Karpas-422 (cell line): ENCODE results near the gene FMR1. TPM values are rescaled to one million over a fixed set of nuclear protein-coding genes. Genes with fewer than 3 reads are reported as not detected.

Experiments
- DNase-seq: peaks from one replicate; pipeline ENCODE4 v3.0.0-alpha.2; 2015
- H2AFZ ChIP-seq: fragments of 200-600 bp; sonication (generic); 2 replicates; pipeline ENCODE4 v1.6.1; 2014; ENCODE audit warnings: antibody characterized with exemption, low read length, mixed read lengths
- H3K27ac ChIP-seq: fragments of 200-600 bp; sonication (generic); 2 replicates; pipeline ENCODE4 v1.5.1; 2014; ENCODE audit warnings: mild to moderate bottlenecking, low read length, moderate library complexity
- H3K27me3 ChIP-seq: fragments of 200-600 bp; sonication (generic); 2 replicates; pipeline ENCODE4 v1.6.1; 2014; ENCODE audit warnings: low read length, mixed read lengths
- H3K36me3 ChIP-seq: fragments of 200-600 bp; sonication (generic); 2 replicates; pipeline ENCODE4 v1.6.1; 2014; ENCODE audit warnings: low read length, mixed read lengths; ENCODE audit not compliant: insufficient read depth
- H3K4me1 ChIP-seq: fragments of 200-600 bp; sonication (generic); 2 replicates; pipeline ENCODE4 v1.6.1; 2014; ENCODE audit warnings: mild to moderate bottlenecking, low read length, mixed read lengths
- H3K4me2 ChIP-seq: fragments of 200-600 bp; sonication (generic); 2 replicates; pipeline ENCODE4 v1.6.1; 2014; ENCODE audit warnings: low read length, low read depth, mild to moderate bottlenecking; ENCODE audit not compliant: poor library complexity, severe bottlenecking
- H3K4me3 ChIP-seq: fragments of 200-600 bp; sonication (generic); 2 replicates; pipeline ENCODE4 v1.5.1; 2014; ENCODE audit warnings: mild to moderate bottlenecking, antibody characterized with exemption, low read length, mixed read lengths
- H3K79me2 ChIP-seq: fragments of 200-600 bp; sonication (generic); 2 replicates; pipeline ENCODE4 v1.6.1; 2014; ENCODE audit warnings: mild to moderate bottlenecking, low read length, mixed read lengths
- H3K9ac ChIP-seq: fragments of 200-600 bp; sonication (generic); 2 replicates; pipeline ENCODE4 v1.6.0; 2014; ENCODE audit warnings: low read length
- H3K9me2 ChIP-seq: fragments of 200-600 bp; sonication (generic), shearing (Covaris generic); replicated peaks from 2 replicates; pipeline ENCODE4 v1.6.0; 2014; ENCODE audit warnings: mild to moderate bottlenecking, low read length, moderate library complexity; ENCODE audit not compliant: insufficient read depth
- H3K9me3 ChIP-seq: fragments of 300-700, 200-600 bp; sonication (generic); 2 replicates; pipeline ENCODE4 v1.6.1; 2014; ENCODE audit warnings: low read length, mixed read lengths
- H4K20me1 ChIP-seq: fragments of 200-600 bp; sonication (generic); 2 replicates; pipeline ENCODE4 v1.6.1; 2014; ENCODE audit warnings: mild to moderate bottlenecking, antibody characterized with exemption, low read length, low read depth; ENCODE audit not compliant: insufficient read depth
- total RNA-seq: library from RNA; depleted of rRNA; stranded (reverse); fragments of >200 nt; shearing (Covaris generic); gene quantifications from 2 replicates; pipeline ENCODE4 v1.2.3, GENCODE V29; 2014; ENCODE audit warnings: low replicate concordance

FMR1 gene
- total RNA-seq, 1 experiment from 2014 or later: 36.6 TPM

DNA sequence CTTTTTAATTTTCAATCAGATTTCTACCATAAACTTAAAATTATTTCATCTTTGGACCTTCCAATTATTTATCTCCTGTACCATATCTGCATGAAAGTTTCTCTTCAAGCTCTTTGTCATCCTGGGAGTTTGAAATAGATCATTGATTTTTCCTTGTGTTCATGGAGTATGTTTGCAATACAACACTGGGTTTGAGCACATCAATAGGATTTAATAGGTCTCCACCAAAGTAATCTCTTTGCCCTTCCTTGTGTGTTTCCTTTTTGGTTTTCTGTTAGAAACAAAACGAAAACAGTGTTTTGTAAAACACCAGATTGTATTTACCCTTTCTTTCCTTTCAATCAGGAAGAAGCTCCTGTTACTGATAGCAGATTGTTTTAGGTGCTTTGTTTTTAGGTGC is 11.9 kb downstream of the FMR1 start:
- H3K4me2 ChIP-seq: no peak overlapping the region
- H3K9ac ChIP-seq: no peak overlapping the region
- no peaks in the 10 kb centered on the region for H3K36me3 ChIP-seq
- H3K4me1 ChIP-seq: no peaks in the 10 kb centered on the region; the same call in 1 of the 2 replicates
- H3K79me2 ChIP-seq: peaks cover 70% of the 10 kb centered on the region
- H3K9me3 ChIP-seq: no peaks in the 10 kb centered on the region
- no peak overlapping the region for H3K4me3 ChIP-seq
- H3K9me2 ChIP-seq: no peaks in the 10 kb centered on the region
- no peak overlapping the region for H3K27ac ChIP-seq
- H4K20me1 ChIP-seq: no peaks in the 10 kb centered on the region
- no peak for DNase-seq
- H2AFZ ChIP-seq: no peak overlapping the region
- H3K27me3 ChIP-seq: no peaks in the 10 kb centered on the region

DNA sequence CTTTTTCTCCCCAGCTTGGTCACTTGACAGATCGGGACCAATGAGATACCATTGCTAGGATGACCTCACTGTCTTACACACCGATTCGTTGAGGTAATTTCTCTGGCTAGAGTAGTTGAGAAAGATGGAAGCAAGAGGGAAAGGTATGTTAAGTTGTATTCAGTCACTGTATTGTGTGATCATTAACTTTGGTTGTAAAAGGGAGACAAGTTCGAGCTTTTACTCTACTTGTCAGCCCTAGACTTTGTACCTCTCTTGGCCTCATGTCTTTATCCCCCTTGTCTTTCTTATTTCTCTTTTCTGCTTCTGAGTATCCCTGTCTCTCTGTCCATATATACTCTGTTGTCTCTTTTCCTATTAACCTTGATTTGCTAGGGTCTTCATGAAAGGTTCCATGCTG is 15.5 kb downstream of the FMR1 start:
- Histone ChIP-seq H3K9me2 (no peaks in the 10 kb centered on the region), H3K9me3 (no peaks in the 10 kb centered on the region), H3K79me2 (peaks cover 35% of the 10 kb centered on the region), H3K4me1 (no peaks in the 10 kb centered on the region), H3K27ac (no peak overlapping the region), H3K9ac (no peak overlapping the region), H2AFZ (no peak overlapping the region), H4K20me1 (no peaks in the 10 kb centered on the region), H3K27me3 (no peaks in the 10 kb centered on the region), H3K4me3 (no peak overlapping the region), H3K4me2 (no peak overlapping the region), H3K36me3 (peaks cover 5% of the 10 kb centered on the region; the same call in 1 of the 2 replicates)
- no peak for DNase-seq

DNA sequence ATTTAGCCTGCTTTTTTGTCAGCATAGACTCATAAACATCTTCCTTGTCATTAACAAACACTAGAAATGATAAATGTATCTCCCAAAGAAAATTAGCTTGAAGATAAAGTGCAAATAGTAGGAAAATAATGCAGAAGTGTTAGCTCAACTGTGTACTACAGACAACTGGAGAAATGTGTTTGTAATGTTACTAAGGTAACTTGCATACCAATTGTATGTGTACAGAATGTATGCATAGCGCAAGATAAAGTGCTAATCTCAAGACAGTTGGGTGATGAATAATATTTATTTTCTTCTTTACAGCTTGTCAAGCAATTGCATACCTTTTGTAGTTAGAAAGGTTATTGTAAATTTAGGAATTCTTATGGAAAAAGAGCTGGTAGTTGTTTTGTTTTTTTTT is 22.1 kb downstream of the FMR1 start:
- no peak overlapping the region for H3K4me3 ChIP-seq
- H3K4me1 ChIP-seq: no peaks in the 10 kb centered on the region
- no peak for DNase-seq
- H3K9me3 ChIP-seq: no peaks in the 10 kb centered on the region
- H2AFZ ChIP-seq: no peak overlapping the region
- no peak overlapping the region for H3K9ac ChIP-seq
- H3K4me2 ChIP-seq: no peak overlapping the region
- H3K79me2 ChIP-seq: no peaks in the 10 kb centered on the region
- no peaks in the 10 kb centered on the region for H4K20me1 ChIP-seq
- no peaks in the 10 kb centered on the region for H3K9me2 ChIP-seq
- H3K36me3 ChIP-seq: peaks cover 20% of the 10 kb centered on the region; the same call in 1 of the 2 replicates
- no peak overlapping the region for H3K27ac ChIP-seq
- no peaks in the 10 kb centered on the region for H3K27me3 ChIP-seq

DNA sequence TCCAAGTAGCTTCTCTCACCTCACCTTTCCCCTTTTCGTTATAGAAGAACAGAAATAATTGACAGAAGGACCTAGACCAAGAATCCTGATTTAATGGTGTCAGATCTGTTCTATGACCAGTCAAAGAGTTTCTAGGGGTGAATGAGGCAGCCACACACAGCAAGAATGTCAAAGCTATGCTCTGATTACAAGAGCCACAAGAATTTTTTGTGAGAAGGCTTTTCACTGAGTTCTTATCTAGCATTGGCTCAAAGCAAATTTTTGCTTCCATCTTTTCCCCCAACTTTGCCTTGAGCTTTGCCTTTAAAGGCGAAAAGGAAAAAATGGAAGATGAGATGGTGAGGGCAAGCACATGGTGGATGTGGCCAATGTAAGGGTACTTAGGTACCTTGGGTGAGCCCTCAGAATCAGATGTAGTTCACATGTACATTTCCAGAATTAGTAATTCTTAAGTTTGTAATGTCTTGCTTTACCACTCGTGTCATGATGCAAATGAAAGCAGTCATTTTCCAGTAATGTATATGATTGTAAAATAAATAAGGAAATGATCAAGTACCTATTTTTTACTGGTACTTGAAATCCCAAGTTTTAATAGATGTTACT is 23.5 kb downstream of the FMR1 start:
- Histone ChIP-seq H3K79me2 (no peaks in the 10 kb centered on the region), H3K27ac (no peak overlapping the region), H3K9me3 (no peaks in the 10 kb centered on the region), H3K27me3 (no peaks in the 10 kb centered on the region), H2AFZ (no peak overlapping the region), H3K36me3 (peaks cover 18% of the 10 kb centered on the region; the same call in 1 of the 2 replicates), H3K9me2 (no peaks in the 10 kb centered on the region), H3K4me1 (no peaks in the 10 kb centered on the region), H3K9ac (no peak overlapping the region), H3K4me2 (no peak overlapping the region), H4K20me1 (no peaks in the 10 kb centered on the region), H3K4me3 (no peak overlapping the region)
- DNase-seq: no peak

DNA sequence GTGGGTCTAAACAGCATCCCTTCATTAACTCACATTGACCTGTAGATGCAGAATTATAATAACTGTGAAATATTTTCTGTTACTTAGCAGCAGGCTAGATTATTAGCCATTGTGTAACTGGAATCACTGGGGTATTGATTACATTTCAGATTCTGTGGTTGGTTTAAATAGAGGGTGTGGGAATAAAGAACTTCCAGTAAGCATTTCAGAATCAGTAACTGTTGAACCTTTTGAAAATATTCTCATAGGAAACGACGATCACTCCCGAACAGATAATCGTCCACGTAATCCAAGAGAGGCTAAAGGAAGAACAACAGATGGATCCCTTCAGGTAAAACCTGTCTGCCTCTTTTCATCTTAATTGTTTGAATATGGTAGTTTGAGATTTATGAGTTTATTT is 33.6 kb downstream of the FMR1 start:
- no peaks in the 10 kb centered on the region for H3K9me3 ChIP-seq
- H3K79me2 ChIP-seq: no peaks in the 10 kb centered on the region
- H3K36me3 ChIP-seq: no peaks in the 10 kb centered on the region

DNA sequence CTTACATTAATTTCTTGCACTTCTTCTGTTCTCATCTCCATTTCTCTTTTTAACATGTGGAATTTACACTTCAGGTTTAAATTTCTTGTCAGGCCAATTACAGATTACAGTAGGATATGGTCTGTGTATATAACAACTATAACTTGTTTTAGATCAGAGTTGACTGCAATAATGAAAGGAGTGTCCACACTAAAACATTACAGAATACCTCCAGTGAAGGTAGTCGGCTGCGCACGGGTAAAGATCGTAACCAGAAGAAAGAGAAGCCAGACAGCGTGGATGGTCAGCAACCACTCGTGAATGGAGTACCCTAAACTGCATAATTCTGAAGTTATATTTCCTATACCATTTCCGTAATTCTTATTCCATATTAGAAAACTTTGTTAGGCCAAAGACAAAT is 36.8 kb downstream of the FMR1 start:
- no peaks in the 10 kb centered on the region for H3K79me2 ChIP-seq
- no peaks in the 10 kb centered on the region for H3K4me1 ChIP-seq
- DNase-seq: no peak
- no peaks in the 10 kb centered on the region for H3K9me3 ChIP-seq
- no peak overlapping the region for H3K4me3 ChIP-seq
- no peak overlapping the region for H3K4me2 ChIP-seq
- H3K36me3 ChIP-seq: no peaks in the 10 kb centered on the region
- H3K27ac ChIP-seq: no peak overlapping the region
- H4K20me1 ChIP-seq: no peaks in the 10 kb centered on the region
- no peaks in the 10 kb centered on the region for H3K9me2 ChIP-seq
- H3K27me3 ChIP-seq: no peaks in the 10 kb centered on the region
- no peak overlapping the region for H3K9ac ChIP-seq
- no peak overlapping the region for H2AFZ ChIP-seq

More for the DNA sequence above, 33.6 kb downstream of the FMR1 start:
- no peak overlapping the region for H3K9ac ChIP-seq
- no peak for DNase-seq
- no peaks in the 10 kb centered on the region for H3K27me3 ChIP-seq
- H3K4me1 ChIP-seq: no peaks in the 10 kb centered on the region
- no peak overlapping the region for H2AFZ ChIP-seq
- no peaks in the 10 kb centered on the region for H3K9me2 ChIP-seq
- H4K20me1 ChIP-seq: no peaks in the 10 kb centered on the region
- H3K27ac ChIP-seq: no peak overlapping the region
- no peak overlapping the region for H3K4me2 ChIP-seq
- no peak overlapping the region for H3K4me3 ChIP-seq

DNA sequence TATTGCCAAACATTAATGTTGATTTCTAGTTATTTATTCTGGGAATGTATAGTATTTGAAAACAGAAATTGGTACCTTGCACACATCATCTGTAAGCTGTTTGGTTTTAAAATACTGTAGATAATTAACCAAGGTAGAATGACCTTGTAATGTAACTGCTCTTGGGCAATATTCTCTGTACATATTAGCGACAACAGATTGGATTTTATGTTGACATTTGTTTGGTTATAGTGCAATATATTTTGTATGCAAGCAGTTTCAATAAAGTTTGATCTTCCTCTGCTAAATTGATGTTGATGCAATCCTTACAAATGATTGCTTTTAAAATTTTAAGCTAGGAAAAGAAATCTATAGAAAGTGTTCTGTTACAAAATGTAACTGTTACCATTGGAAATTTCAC is 38.6 kb downstream of the FMR1 start:
- H3K4me3 ChIP-seq: no peak overlapping the region
- H2AFZ ChIP-seq: no peak overlapping the region
- H3K9me3 ChIP-seq: no peaks in the 10 kb centered on the region
- no peaks in the 10 kb centered on the region for H3K9me2 ChIP-seq
- no peaks in the 10 kb centered on the region for H3K4me1 ChIP-seq
- H3K4me2 ChIP-seq: no peak overlapping the region
- H3K79me2 ChIP-seq: no peaks in the 10 kb centered on the region
- no peak overlapping the region for H3K27ac ChIP-seq
- H4K20me1 ChIP-seq: no peaks in the 10 kb centered on the region
- H3K27me3 ChIP-seq: no peaks in the 10 kb centered on the region
- DNase-seq: no peak
- H3K9ac ChIP-seq: no peak overlapping the region
- H3K36me3 ChIP-seq: no peaks in the 10 kb centered on the region

DNA sequence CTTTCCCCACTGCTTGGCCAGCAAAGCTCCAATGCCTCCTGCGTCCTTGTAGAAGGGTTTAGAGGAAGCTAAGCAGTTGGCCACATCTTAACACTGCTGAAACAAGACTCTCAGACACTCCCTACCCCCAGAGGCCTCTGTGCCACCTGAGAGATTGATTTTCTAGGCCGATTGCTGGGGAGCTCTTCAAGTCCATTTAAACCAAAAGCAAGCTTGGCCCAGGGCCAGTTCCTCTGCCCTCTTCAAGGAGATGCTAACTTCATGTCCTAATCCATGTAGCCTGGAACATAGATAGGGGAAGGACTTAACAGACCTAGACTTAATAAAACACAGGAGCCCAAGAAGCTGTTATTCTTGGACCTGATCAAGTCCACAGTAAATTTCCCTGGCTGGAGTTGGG is 42.3 kb downstream of the FMR1 start:
- H3K36me3 ChIP-seq: no peaks in the 10 kb centered on the region
- no peak for DNase-seq
- H3K4me3 ChIP-seq: no peak overlapping the region
- H3K79me2 ChIP-seq: no peaks in the 10 kb centered on the region
- no peak overlapping the region for H3K9ac ChIP-seq
- no peak overlapping the region for H3K4me2 ChIP-seq
- no peaks in the 10 kb centered on the region for H3K9me2 ChIP-seq
- no peak overlapping the region for H3K27ac ChIP-seq
- H3K9me3 ChIP-seq: no peaks in the 10 kb centered on the region
- H2AFZ ChIP-seq: no peak overlapping the region
- H3K4me1 ChIP-seq: no peaks in the 10 kb centered on the region
- no peaks in the 10 kb centered on the region for H3K27me3 ChIP-seq
- H4K20me1 ChIP-seq: no peaks in the 10 kb centered on the region

DNA sequence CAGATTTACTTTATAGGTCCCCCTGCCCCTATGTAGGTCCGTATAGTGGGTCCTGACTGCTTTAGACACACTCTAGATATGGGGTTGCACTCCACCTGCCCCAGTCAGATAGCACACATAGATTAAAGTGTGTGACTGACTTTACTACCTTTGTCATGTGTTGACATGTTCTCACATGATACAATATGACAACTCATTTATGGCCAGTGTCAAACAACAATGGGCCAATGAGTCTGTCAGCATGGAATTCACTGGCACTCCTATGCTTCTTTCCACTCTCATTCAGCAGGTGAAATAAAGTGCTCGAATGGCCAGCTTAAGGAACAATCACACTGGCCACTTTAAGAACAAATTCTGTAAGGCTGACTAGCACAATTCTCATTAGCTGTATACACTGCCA is 45.6 kb downstream of the FMR1 start:
- Histone ChIP-seq H3K36me3 (no peaks in the 10 kb centered on the region), H4K20me1 (no peaks in the 10 kb centered on the region), H3K9ac (no peak overlapping the region), H3K4me3 (no peak overlapping the region), H3K27ac (no peak overlapping the region), H3K4me1 (no peaks in the 10 kb centered on the region), H3K9me3 (no peaks in the 10 kb centered on the region), H3K4me2 (no peak overlapping the region), H3K27me3 (no peaks in the 10 kb centered on the region), H2AFZ (no peak overlapping the region), H3K79me2 (no peaks in the 10 kb centered on the region), H3K9me2 (no peaks in the 10 kb centered on the region)
- no peak for DNase-seq
